HG03064 (cell line): ENCODE data around the gene TAPBP.
"Not testable (repeated sequence)": the region's sequence is repeated elsewhere in the genome, so short reads cannot be mapped to it uniquely, and the experiment has no call there.

Source experiments
- ATAC-seq: cut with Tn5 transposase; IDR thresholded peaks from one replicate; pipeline ENCODE4 v1.9.1; 2021; ENCODE audit warnings: low read depth; ENCODE audit not compliant: unreplicated experiment

Gene TAPBP

GRCh38 chr6:33297956-33298772, 15.7 kb downstream of the TAPBP start:
- no peak for ATAC-seq

GRCh38 chr6:33297406-33297955, 16.4 kb downstream of the TAPBP start:
- ATAC-seq: no peak

- ATAC-seq: no peak
These were observed 17.0 kb downstream of the TAPBP start for GRCh38 chr6:33296797-33297405.

GRCh38 chr6:33295621-33296369, 18.1 kb downstream of the TAPBP start:
- ATAC-seq: no peak

GRCh38 chr6:33294086-33294823, 19.6 kb downstream of the TAPBP start:
- ATAC-seq: no peak

- ATAC-seq: no peak
These were observed 20.7 kb downstream of the TAPBP start for GRCh38 chr6:33292996-33293682.

GRCh38 chr6:33290459-33290858, 23.4 kb downstream of the TAPBP start:
- no peak for ATAC-seq

- ATAC-seq: no peak
These were observed 24.0 kb downstream of the TAPBP start for GRCh38 chr6:33289784-33290315.

- ATAC-seq: peak; percentile 65
These were observed 24.7 kb downstream of the TAPBP start, which contains the start of the genes PFDN6 and WDR46 for GRCh38 chr6:33288921-33289783. Gene PFDN6, plus strand, starts transcription at chr6:33289601. Its CDS starts 256 bp downstream, at chr6:33289857. Gene WDR46, minus strand, starts transcription at chr6:33289239. Its CDS starts 69 bp downstream, at chr6:33289170.

GRCh38 chr6:33288141-33288920, 25.5 kb downstream of the TAPBP start:
- no peak for ATAC-seq

GRCh38 chr6:33286946-33287914, 26.6 kb downstream of the TAPBP start:
- ATAC-seq: no peak

- not testable (repeated sequence) for ATAC-seq
These were observed 28.7 kb downstream of the TAPBP start for GRCh38 chr6:33285214-33285613.

- ATAC-seq: no peak
These were observed 33.3 kb downstream of the TAPBP start for GRCh38 chr6:33280539-33280938.

GRCh38 chr6:33279971-33280511, 33.8 kb downstream of the TAPBP start:
- no peak for ATAC-seq

GRCh38 chr6:33279257-33279695, 34.6 kb downstream of the TAPBP start:
- ATAC-seq: no peak

- ATAC-seq: no peak
These were observed 35.1 kb downstream of the TAPBP start for GRCh38 chr6:33278810-33279209.
